CD4-positive, alpha-beta T cell treated with Interleukin-2 at 100 ng/mL for 4 hours (primary cell): ENCODE measurements around the gene UPF3A.
A peak's percentile ranks its signal among the peaks of the same experiment; 100 is the strongest.
"Not testable (repeated sequence)": the region's sequence is repeated elsewhere in the genome, so short reads cannot be mapped to it uniquely, and the experiment has no call there.

ENCODE experiments used
- DNase-seq: peaks from one replicate; pipeline ENCODE4 v3.0.0-alpha.2; 2020; ENCODE audit warnings: low spot score

The UPF3A gene

GRCh38 chr13:114304346-114305034 lies 23.1 kb downstream of the UPF3A start:
- no peak for DNase-seq

GRCh38 chr13:114309086-114309485 lies 27.7 kb downstream of the UPF3A start:
- DNase-seq, result no peak

- no peak for DNase-seq
Observed at GRCh38 chr13:114309806-114310410, 28.5 kb downstream of the UPF3A start.

GRCh38 chr13:114310956-114311355 lies 29.6 kb downstream of the UPF3A start:
- DNase-seq, result no peak

GRCh38 chr13:114311387-114311786 lies 30.0 kb downstream of the UPF3A start:
- no peak for DNase-seq

GRCh38 chr13:114311908-114312307 lies 30.5 kb downstream of the UPF3A start:
- DNase-seq, result no peak

GRCh38 chr13:114313061-114313860 lies 31.9 kb downstream of the UPF3A start:
- peak; percentile 15 for DNase-seq

- peak; percentile 91 for DNase-seq
Observed at GRCh38 chr13:114314074-114314912, 32.9 kb downstream of the UPF3A start, which contains the start of gene CHAMP1. Gene CHAMP1, plus strand, starts transcription at chr13:114314503. Its CDS starts 9,340 bp downstream, at chr13:114323843.

GRCh38 chr13:114315074-114315785 lies 33.8 kb downstream of the UPF3A start:
- DNase-seq, result peak; percentile 13

GRCh38 chr13:114318624-114319023 lies 37.2 kb downstream of the UPF3A start:
- DNase-seq, result no peak

- no peak for DNase-seq
Observed at GRCh38 chr13:114319441-114319913, 38.1 kb downstream of the UPF3A start.

GRCh38 chr13:114320065-114320464 lies 38.7 kb downstream of the UPF3A start:
- DNase-seq, result no peak

GRCh38 chr13:114321256-114321655 lies 39.9 kb downstream of the UPF3A start:
- no peak for DNase-seq

- DNase-seq, result no peak
Observed at GRCh38 chr13:114323349-114323748, 41.9 kb downstream of the UPF3A start.

- no peak for DNase-seq
Observed at GRCh38 chr13:114324334-114324733, 42.9 kb downstream of the UPF3A start.

GRCh38 chr13:114325729-114326128 lies 44.3 kb downstream of the UPF3A start:
- DNase-seq, result no peak

GRCh38 chr13:114328034-114328433 lies 46.6 kb downstream of the UPF3A start:
- DNase-seq, result no peak

- DNase-seq, result no peak
Observed at GRCh38 chr13:114328595-114328994, 47.2 kb downstream of the UPF3A start.

- no peak for DNase-seq
Observed at GRCh38 chr13:114330086-114330485, 48.7 kb downstream of the UPF3A start.

- not testable (repeated sequence) for DNase-seq
Observed at GRCh38 chr13:114333881-114334280, 52.5 kb downstream of the UPF3A start.
